NCI-H345 treated with DMSO at 0.1 percent for 48 hours (cell line): ENCODE measurements around the gene LGALS7.
"Not testable (repeated sequence)": the region's sequence is repeated elsewhere in the genome, so short reads cannot be mapped to it uniquely, and the experiment has no call there.

Experiments
- DNase-seq: peaks from one replicate; lab custom pipeline; 2025; ENCODE audit not compliant: unreplicated experiment; lab: John Stamatoyannopoulos, UW

The LGALS7 gene

DNA sequence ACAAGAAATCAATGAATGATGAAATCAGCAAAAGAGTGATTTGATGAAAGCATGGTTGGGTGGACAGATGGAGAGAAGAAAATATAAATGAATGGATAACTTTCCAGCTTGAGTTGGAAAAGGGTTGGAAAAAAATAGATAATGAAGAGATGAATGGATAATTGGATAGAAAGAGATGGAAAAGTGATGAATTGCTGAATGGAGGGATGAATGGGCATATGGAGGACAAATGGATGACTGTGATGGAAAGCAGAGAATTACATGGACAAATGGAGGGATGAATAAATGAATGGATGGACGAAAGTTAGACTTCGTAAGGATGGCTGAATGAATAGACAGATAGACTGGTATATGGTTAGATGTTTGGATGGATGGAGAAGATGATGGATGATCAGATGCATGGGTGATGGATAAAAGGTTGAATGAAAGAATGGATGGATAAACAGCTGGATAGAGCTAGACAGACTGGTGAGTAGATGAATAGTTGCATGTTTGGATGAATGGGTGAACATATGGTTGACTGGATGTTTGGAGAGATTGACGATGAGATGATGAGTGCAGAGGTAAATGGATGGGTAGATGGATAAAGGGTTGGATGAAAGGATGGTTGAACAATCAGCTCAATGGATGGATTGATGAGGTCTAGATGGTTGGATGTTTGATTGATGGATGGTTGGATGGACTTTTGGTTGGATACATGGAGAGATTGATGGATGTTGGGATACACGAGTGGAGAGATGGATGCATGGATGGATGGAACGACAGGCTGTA, 27.4 kb upstream of the LGALS7 start:
- DNase-seq: no peak

DNA sequence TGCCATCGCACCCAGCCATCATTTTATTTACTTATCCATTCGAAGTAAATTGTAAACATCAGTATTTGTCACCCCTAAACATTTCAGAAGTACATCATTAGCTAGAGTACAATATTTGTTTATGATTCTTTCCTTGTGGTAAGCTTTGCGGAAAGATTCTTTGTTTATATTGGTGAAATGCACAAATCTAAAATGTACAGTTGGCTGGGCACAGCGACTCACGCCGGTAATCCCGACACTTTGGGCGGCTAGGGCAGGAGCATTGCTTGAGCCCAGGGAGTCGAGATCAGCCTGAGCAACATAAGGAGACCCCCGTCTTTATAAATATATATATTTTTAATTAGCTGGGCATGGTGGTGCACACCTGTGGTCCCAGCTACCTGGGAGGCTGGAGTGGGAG, 25.8 kb upstream of the LGALS7 start:
- no peak for DNase-seq

DNA sequence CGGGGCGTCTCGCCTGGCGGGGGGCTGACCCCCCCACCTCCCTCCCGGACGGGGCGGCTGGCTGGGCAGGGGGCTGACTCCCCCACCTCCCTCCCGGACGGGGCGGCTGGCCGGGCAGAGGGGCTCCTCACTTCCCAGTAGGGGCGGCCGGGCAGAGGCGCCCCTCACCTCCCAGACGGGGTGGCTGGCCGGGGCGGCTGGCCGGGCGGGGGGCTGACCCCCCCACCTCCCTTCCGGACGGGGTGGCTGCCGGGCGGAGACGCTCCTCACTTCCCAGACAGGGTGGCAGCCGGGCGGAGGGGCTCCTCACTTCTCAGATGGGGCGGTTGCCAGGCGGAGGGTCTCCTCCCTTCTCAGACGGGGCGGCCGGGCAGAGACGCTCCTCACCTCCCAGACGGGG, 24.5 kb upstream of the LGALS7 start:
- not testable (repeated sequence) for DNase-seq

DNA sequence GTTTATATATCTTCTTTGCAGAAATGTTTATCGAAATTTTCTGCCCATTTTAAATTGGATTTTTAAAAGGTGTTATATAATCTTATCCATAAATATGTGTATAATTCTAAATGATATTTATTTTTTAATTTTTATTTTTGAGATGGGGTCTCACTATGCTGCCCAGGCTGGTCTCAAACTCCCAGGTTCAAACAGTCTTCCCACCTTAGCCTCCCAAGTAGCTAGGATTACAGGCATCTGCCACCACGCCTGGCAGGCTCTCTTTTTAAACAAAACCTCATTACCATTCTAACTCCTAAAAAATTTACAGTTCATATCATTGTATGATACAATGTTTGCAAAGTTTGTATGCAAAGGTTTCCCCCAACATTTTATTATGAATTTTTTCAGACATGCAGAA, 22.8 kb upstream of the LGALS7 start:
- no peak for DNase-seq

DNA sequence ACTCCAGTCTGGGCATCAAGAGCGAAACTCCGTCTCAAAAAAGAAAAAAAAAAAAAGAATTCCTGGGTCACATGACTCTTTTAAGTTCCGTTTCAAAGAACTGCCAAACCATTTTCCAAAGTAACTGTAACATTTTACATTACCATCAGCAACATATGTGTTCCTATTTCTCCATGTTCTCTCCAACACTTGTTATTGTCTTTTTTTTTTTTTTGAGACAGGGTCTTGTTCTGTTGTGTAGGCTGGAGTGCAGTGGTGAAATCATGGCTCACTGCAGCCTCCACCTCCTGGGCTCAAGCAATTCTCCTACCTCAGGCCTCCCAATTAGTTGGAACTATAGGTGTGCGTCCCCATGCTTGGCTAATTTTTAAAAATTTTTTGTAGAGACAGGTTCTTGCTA, 22.2 kb upstream of the LGALS7 start:
- DNase-seq: no peak

DNA sequence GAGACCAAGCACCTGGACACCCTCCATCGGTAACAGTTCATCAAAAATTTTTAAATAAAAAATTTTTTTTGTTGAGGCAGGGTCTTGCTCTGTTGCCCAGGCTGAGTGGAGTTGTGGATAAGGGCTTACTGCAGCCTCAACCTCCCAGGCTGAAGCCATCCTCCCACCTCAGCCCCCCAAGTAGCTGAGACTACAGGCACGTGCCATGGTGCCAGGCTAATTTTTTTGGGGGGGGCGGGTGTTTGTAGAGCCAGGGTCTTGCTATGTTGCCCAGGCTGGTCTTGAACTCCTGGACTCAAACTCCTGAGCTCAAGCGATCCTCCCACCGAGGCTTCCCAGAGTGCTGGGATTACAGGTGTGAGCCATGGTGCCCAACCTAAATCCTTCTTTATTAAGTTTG, 20.4 kb upstream of the LGALS7 start:
- DNase-seq: no peak

DNA sequence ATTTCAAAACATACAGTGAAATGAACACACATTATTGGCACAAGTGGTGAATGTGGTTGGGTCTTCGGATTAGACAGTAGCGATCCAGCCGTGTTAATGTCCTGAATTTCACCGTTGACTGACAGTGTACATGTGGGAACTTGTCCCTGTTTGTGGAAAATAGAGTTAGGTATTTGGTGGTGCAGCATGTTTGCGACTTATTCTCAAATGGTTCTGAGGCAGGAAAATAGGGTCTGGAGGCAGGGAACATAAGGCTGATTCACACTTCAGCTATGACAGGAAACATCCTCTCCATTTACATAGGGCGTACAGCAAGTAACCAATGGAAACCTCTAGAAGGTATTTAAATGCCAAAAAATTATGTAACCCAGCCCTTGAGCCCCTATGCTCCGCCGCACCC, 19.9 kb upstream of the LGALS7 start:
- DNase-seq: no peak

DNA sequence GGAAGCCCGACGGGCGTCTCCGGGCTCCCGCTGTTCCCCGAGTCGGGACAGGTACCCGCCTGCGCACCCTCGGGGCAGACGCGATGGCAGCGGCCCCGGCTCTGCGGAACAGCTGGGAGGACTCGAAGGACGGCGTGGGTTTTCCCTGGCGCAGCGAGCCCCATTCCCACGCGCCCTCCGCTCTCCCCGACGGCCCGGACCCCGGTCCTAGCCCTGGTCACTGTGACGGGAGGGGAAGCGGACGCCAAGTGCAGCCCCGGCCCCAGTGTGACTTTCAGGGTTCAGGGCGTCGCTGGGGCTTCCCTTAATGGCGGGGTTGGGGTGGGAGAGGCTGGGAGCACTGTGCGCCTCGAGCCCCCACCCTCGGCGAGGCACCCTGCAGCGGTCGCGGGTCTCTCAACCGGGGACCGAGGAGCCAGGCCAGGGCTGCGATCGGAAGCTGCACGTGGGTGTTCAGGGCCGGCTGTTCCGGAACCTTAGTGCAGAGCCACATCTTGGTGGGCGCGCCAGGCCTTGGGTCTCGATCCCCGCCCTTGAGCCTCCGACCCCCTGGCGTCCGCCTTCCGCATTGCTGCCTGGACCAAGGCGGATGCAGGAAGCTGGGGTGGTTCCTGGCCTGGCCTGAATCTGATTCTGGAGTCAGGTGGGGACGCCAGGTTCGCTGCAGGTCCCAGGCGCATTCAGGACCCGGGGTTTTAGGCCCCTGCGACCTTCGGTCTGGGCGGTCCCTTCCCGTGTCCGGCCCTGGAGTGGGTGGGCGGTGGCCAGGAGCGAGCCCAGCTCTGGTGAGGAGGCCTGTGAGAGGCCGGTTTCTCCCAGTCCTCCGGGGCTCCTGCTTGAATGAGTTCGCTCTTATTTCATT, 19.2 kb upstream of the LGALS7 start:
- DNase-seq: no peak

DNA sequence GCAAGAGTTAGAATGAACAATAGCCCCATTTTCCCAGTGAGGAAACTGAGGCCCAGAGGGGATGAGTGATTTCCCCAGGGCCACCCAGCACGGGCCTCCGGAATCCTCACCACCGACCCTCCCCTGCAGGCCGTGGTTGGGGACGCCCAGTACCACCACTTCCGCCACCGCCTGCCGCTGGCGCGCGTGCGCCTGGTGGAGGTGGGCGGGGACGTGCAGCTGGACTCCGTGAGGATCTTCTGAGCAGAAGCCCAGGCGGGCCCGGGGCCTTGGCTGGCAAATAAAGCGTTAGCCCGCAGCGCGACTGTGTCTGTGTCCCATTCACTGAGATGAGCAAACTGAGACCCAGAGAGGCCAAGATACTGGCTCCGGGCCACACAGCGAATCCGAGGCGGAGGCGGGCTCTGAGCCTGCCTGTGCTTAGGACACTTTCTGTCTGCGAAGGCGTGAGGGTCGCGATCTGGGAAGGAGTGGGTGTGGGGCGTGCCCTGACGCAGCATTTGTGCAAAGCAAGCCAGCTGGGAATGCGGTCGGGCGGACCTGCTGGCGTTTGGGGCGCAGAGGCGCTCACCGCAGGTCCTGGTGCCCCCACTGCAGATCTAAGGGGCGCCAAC, 18.2 kb upstream of the LGALS7 start:
- not testable (repeated sequence) for DNase-seq

DNA sequence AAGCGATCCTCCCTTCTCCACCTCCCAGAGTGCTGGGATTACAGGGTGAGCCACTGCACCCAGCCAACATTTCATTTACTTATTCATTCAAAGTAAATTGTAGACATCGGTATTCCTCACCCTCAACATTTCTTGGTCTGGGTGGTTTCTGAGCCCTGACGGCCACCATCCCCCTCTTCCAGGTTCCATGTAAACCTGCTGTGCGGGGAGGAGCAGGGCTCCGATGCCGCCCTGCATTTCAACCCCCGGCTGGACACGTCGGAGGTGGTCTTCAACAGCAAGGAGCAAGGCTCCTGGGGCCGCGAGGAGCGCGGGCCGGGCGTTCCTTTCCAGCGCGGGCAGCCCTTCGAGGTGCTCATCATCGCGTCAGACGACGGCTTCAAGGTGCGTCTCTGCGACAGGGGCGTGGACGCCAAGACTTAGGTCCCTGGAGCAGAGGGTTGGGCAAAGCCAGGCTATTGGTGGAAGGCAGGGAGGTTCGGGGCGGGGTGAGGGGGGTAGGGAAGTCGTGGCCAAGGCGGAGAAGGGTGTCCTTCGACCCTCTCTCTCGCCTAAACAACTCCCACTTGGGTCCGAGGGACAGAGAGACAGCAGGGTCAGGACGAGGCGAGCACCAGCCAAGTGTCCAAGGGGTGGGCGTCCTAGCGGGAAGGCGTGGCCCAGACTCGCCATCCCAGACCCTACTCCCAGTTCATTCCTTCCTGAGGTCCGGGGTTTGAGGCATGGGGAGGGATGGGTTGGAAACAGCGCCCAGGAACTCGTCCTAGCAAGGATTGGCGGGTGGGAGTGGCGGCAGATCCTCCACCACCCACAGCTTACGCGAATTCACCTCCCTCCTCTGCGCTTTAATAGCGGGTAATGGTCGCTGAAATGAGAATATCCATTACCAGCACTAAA, 17.4 kb upstream of the LGALS7 start:
- DNase-seq: not testable (repeated sequence)

DNA sequence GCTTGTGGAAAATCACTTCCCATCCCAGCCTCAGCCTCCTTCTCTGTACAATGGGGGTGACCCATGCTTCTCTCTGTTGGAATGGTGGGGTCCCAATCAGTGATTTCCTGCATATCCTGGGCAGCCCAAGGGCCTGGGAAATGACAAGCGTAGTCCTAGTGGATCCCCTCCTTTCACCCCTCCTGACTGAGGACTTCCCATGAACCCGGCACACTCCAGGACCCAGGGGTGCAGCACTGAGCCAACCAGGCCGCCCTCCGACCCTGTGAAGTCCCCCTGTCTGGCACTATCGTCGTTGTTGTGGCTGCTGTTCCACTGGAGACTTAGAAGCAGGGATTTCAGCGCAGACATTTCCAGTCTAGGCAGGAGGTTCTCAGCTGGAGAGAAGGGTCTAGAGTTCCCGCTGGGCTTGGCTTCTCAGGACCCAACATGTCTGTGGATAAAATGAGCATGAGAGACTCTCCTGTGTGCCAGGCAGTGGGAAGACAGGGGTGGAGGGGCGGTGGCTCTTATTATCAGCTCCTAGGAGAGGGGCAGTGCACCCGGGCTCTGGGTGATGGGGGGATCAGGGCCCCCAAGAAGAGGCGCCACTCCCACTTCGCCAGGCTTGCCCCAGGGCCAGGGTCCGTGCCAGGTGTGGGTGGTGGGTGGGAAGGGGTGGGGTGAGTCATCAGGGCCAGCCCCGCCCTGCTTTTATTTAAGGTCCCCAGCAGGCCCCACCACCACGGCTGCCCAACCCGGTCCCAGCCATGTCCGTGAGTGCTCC, 15.3 kb upstream of the LGALS7 start, which contains the start of gene LGALS7B:
Gene LGALS7B (plus strand): TSS at position 723 of the 766 bp plus-strand sequence. CDS start 27 bp downstream, at position 750.
- DNase-seq: no peak

DNA sequence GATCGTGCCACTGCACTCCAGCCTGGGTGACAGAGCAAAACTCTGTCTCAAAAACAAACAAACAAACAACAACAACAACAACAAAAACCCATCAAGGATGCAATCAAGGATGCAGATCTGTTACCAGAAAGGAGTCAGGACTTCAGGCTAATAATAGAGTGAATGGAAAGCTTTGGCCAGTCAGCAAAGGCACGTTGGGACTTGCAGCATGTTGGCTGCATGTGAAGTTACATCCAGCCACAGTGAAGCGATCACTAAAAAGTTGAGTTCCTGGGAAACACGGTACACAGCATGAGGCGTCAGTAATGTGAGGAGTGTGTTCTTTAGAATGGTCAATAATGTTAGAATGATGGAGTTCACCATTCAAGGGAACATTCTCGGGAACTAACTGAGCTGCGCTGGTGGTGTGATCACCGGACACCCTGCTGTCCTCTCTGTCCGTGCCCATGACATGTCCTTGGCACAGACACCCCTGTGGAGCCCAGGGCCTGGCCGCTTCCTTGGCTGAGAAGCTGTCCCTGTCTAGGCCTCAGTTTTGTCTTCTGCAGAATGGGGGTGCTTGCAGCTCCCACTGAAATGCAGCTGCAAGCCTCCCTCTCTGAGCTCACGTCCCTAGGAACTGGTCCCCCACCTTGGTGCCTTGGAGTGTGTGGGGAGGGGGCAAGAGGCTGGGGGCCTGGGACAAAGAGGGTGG, 13.4 kb upstream of the LGALS7 start:
- DNase-seq: no peak

DNA sequence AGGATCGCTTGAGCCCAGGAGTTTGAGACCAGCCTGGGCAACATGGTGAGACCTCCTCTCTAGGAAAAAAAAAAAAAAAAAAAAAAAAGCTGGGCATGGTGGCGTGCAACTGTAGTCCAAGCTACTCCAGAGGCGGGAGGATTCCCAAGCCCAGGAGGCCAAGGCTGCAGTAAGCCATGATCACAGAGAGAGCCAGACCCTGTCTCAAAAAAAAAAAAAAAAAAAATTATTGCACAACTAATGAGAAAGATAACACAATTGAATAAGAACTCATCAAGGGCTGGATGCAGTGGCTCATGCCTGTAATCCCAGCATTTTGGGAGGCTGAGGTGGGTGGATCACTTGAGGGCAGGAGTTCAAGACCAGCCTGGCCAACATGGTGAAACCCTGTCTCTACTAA, 12.7 kb upstream of the LGALS7 start:
- DNase-seq: not testable (repeated sequence)

DNA sequence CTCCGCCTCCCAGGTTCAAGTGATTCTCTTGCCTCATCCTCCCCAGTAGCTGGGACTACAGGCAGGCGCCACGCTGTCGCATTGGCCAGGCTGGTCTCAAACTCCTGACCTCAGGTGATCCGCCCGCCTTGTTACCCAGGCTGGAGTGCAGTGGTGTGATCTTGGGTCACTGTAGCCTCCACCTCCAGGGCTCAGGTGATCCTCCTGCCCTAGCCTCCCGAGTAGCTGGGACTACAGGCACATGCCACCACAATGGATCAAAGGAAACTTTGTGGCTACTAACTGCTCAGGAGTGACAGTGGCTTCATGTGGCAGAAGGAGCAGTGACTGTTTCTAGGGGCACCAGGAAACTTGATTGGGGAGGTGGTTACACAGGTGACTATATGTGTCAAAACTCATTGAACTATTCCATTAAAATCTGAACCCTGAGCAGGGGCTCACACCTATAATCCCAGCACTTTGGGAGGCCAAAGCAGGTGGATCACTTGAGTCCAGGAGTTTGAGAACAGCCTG, 11.9 kb upstream of the LGALS7 start:
- DNase-seq: no peak

DNA sequence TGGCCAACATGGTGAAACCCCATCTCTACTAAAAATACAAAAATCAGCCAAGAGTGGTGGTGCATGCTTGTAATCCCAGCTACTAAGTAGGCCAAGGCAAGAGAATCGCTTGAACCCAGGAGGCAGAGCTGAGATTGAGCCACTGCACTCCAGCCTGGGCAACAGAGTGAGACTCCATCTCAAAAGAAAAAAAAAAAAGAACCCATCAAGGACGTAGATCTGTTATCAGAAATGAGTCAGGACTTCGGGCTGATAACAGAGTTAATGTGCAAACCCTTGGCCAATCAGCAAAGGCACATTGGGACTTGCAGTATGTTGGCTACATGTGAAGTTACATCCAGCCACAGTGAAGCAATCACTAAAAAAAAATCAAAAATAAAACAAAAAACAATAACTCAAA, 10.9 kb upstream of the LGALS7 start:
- DNase-seq: no peak

DNA sequence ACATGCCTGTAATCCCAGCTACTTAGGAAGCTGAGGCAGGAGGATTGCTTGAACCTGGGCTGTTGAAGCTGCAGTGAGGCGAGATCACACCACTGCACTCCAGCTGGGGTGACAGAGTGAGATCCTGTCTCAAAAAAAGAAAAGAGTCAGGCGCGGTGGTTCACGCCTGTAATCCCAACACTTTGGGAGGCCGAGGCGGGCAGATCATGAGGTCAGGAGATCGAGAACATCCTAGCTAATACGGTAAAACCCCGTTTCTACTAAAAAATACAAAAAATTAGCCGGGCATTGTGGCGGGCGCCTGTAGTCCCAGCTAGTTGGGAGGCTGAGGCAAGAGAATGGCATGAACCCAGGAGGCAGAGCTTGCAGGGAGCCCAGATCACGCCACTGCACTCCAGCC, 8.9 kb upstream of the LGALS7 start:
- DNase-seq: not testable (repeated sequence)

DNA sequence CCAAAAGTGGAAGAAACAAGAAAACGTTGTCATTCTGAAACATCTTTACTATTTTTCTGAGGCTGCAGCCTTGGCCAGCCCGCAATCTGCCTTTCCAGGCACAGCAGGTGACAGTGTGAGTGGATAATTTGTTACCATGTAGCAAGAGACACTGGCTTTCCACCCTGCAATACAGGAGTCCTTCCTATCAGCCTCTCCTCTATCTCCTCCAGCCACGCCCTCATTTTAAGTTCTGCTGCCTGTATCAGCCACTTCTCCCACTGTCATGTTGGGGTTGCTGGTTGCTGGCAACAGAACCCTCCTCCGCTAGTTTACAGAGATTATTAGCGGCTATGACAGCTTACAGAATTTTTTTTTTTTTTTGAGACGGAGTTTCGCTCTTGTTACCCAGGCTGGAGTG, 7.7 kb upstream of the LGALS7 start:
- DNase-seq: no peak

DNA sequence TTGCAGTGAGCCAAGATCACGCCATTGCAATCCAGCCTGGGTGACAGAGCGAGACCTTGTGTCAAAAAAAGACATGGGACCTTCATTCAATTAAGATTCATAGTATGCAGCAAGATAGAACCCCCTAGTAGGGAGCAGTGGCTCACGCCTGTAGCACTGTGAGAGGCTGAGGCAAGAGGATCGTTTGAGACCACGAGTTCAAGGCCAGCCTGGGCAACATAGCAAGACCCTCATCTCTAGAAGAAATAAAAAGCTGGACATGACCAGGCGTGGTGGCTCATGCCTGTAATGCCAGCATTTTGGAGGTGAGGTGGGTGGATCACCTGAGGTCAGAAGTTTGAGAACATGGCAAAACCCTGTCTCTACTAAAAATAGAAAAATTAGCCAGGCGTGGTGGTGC, 7.1 kb upstream of the LGALS7 start:
- no peak for DNase-seq

DNA sequence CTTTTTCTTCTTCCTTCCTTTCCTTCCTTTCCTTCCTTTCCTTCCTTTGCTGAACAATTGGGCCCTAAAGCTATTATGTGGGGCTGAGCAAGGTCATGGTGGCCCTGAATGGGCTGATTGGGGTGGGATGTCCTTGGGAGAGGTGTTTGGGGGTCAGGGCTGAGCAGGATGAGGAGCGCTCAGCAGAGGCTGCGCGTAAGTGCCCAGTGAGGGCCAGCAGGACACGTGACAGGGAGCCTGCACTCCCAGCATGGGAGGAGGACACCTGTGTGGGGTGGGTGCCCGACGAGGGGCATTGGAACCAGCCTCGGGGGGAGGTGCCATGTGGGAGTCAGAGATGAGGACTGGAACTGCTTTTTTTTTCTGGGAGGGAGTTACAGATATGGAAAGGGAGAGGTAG, 5.4 kb upstream of the LGALS7 start:
- DNase-seq: no peak
